Parathyroid adenoma (tissue), 2 donors: Measurements from ENCODE around the gene HOXD10.

ENCODE experiments used
- H2AFZ ChIP-seq: fragments of 300-600 bp; sonication (generic); one replicate; pipeline ENCODE4 v1.7.0; 2017; ENCODE audit warnings: antibody characterized with exemption, mild to moderate bottlenecking
- H3K27ac ChIP-seq: fragments of 300-600 bp; sonication (generic); one replicate; pipeline ENCODE4 v1.7.0; 2017
- H3K27me3 ChIP-seq: fragments of 300-600 bp; sonication (generic); one replicate; pipeline ENCODE4 v1.7.0; 2017; ENCODE audit warnings: low read length; ENCODE audit not compliant: control insufficient read depth, insufficient read depth
- H3K36me3 ChIP-seq: fragments of 300-600 bp; sonication (generic); one replicate; pipeline ENCODE4 v1.7.0; 2017; ENCODE audit warnings: low read length; ENCODE audit not compliant: control insufficient read depth, insufficient read depth
- H3K4me1 ChIP-seq: fragments of 300-600 bp; sonication (generic); one replicate; pipeline ENCODE4 v1.7.0; 2017; ENCODE audit warnings: control low read depth
- H3K4me2 ChIP-seq: fragments of 300-600 bp; sonication (generic); one replicate; pipeline ENCODE4 v1.7.0; 2017; ENCODE audit warnings: low read length
- H3K4me3 ChIP-seq: fragments of 300-600 bp; sonication (generic); one replicate; pipeline ENCODE4 v1.7.0; 2017; ENCODE audit warnings: low read depth, low read length
- H3K79me2 ChIP-seq: fragments of 300-600 bp; sonication (generic); one replicate; pipeline ENCODE4 v1.7.0; 2017; ENCODE audit warnings: control low read depth
- H3K9ac ChIP-seq: fragments of 300-600 bp; sonication (generic); one replicate; pipeline ENCODE4 v1.7.0; 2017; ENCODE audit warnings: mild to moderate bottlenecking
- H3K9me3 ChIP-seq: fragments of 300-600 bp; sonication (generic); one replicate; pipeline ENCODE4 v1.7.0; 2017; ENCODE audit warnings: low read length; ENCODE audit not compliant: control insufficient read depth
- CTCF ChIP-seq: fragments of 300-600 bp; sonication (generic); IDR thresholded peaks from one replicate; pipeline ENCODE4 v1.7.0; 2017; ENCODE audit warnings: antibody characterized with exemption, mild to moderate bottlenecking
- donor health status: primary hyperparathyroidism.

The HOXD10 gene

GRCh38 chr2:176129813-176130146, 13.2 kb downstream of the HOXD10 start:
- H3K4me2 ChIP-seq, result no peak overlapping the region
- peaks cover 20% of the 10 kb centered on the region for H3K27me3 ChIP-seq
- H2AFZ ChIP-seq, result no peak overlapping the region
- no peaks in the 10 kb centered on the region for H3K79me2 ChIP-seq
- H3K36me3 ChIP-seq, result no peaks in the 10 kb centered on the region
- no peaks in the 10 kb centered on the region for H3K4me1 ChIP-seq
- H3K9me3 ChIP-seq, result peaks cover 4% of the 10 kb centered on the region
- H3K4me3 ChIP-seq, result no peak overlapping the region
- TF ChIP-seq CTCF, result no peak
- no peak overlapping the region for H3K27ac ChIP-seq
- H3K9ac ChIP-seq, result no peak overlapping the region

- Histone ChIP-seq H3K4me2 (no peak overlapping the region), H3K4me1 (no peaks in the 10 kb centered on the region), H3K79me2 (no peaks in the 10 kb centered on the region), H2AFZ (no peak overlapping the region), H3K27me3 (peaks cover 18% of the 10 kb centered on the region), H3K36me3 (no peaks in the 10 kb centered on the region), H3K27ac (no peak overlapping the region), H3K4me3 (peak overlapping the region; percentile 23), H3K9ac (no peak overlapping the region), H3K9me3 (peaks cover 4% of the 10 kb centered on the region)
- TF ChIP-seq CTCF, result no peak
These were observed 13.8 kb downstream of the HOXD10 start for GRCh38 chr2:176130147-176130956.

DNA sequence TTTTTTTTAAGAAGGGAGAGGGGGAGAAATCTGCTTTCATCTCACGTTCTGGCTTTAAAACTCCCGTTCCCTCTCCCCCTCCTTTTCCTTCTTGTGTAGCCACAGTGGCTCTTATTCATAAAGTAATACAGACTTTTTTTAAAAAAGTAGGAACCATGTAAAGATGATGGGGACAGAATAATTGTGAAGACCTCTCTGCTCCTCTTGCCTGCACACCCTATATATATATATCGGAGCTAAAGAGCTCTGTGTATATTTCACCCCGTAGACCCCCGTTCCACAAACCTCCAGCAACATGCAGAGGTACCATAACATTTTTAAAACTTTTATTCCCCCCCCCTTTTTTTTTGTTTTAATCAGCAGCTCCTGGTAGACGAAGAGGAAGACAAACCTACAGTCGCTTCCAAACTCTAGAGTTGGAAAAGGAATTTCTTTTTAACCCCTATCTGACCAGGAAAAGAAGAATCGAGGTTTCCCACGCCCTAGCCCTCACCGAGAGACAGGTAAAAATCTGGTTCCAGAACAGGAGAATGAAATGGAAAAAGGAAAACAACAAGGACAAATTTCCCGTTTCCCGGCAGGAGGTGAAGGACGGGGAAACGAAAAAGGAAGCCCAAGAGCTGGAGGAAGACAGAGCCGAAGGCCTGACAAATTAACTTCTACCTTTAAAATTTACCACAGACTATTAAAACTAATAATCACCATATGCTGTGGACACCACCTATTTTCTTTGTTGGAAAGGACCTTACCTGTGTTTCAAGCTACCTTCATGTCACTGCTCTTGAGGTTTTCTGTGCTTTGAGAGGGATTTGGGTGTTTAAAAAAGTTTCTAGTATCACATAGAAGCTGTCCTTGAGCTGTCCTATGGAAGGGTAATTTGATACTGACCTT, 14.6 kb downstream of the HOXD10 start:
- H3K27ac ChIP-seq, result no peak overlapping the region
- H3K27me3 ChIP-seq, result peaks cover 21% of the 10 kb centered on the region
- H3K9ac ChIP-seq, result no peak overlapping the region

GRCh38 chr2:176131848-176132158, 15.2 kb downstream of the HOXD10 start:
- Histone ChIP-seq H3K4me1 (no peaks in the 10 kb centered on the region), H3K9ac (no peak overlapping the region), H3K27me3 (peaks cover 25% of the 10 kb centered on the region), H3K79me2 (no peaks in the 10 kb centered on the region), H3K36me3 (no peaks in the 10 kb centered on the region), H2AFZ (no peak overlapping the region), H3K9me3 (peaks cover 4% of the 10 kb centered on the region), H3K27ac (no peak overlapping the region), H3K4me3 (no peak overlapping the region), H3K4me2 (no peak overlapping the region)
- no peak for TF ChIP-seq CTCF

More for the DNA sequence above, 14.6 kb downstream of the HOXD10 start:
- Histone ChIP-seq H3K4me3 (peak overlapping the region; percentile 23), H3K4me2 (no peak overlapping the region), H3K36me3 (no peaks in the 10 kb centered on the region), H3K4me1 (no peaks in the 10 kb centered on the region), H3K9me3 (peaks cover 4% of the 10 kb centered on the region), H3K79me2 (no peaks in the 10 kb centered on the region), H2AFZ (no peak overlapping the region)
- TF ChIP-seq CTCF, result no peak
